Measurements from ENCODE around the gene PASK. TPM values are rescaled to one million over a fixed set of nuclear protein-coding genes. Genes with fewer than 3 reads are reported as not detected.

Gene PASK
- total RNA-seq, 8 experiments from 2014 or later = 1.8 to 21.1 (median 11.0) TPM

DNA sequence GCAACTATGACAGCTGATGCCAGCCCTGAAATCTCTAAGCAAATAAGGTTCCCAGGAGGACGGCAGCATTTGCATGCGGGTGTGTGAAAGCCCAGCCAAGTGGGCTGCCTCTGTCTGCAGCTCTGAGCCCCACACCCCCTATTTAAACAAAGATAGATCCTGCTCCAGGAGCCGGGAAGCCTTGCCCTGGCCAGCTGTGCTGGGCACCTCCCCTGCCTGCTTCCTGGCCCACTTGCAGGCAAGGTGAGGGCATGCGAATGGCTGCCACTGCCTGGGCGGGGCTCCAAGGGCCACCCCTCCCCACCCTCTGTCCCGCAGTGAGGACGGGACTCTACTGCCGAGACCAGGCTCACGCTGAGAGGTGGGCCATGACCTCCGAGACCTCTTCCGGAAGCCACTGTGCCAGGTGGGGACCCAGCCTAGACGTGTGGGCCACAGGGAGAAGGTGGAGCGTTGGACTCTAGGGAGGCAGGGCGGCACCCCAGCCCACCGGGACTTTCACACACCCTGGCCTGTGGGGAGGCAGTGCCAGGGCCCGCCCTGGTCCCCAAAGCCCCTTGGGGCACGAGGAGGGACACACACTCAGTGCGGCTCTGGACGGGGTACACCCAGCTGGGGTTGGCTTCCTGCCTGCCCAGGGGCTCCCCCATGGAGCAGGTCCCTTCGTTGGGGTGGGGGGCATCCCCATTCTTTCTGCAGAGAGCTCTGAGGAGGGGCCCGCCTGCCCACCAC, 39.3 kb upstream of the PASK start, which contains the start of gene ANO7:
Gene ANO7, plus strand, starts transcription at position 317 of the 732 bp plus-strand sequence. CDS start 1,387 bp downstream, outside the sequence.
- H3K27ac ChIP-seq = no peak within 1 kb of the TSS
- in situ Hi-C loops (cut with MboI; ENCODE audit: low pct_unique_long_range_greater_than_20kb in 2 of 9, low sequenced_read_pairs in 9 of 9, unreplicated experiment in 9 of 9) = no loop called here
- H3K4me1 ChIP-seq (replicated peaks in 1 of 2) = peaks cover 0 to 3% of the 10 kb centered on the region in 2 donors
- 0 to 72% (median 0%) methylated on average over 1 to 7 of the region's 21 CpGs; no CpG with 5 or more reads in 7 of the 10 experiments for WGBS, 10 experiments
- H3K4me3 ChIP-seq = no peak within 1 kb of the TSS
- ATAC-seq (replicated peaks in 6 of 8) = peak; percentile 10 to 93 (median 24)

DNA sequence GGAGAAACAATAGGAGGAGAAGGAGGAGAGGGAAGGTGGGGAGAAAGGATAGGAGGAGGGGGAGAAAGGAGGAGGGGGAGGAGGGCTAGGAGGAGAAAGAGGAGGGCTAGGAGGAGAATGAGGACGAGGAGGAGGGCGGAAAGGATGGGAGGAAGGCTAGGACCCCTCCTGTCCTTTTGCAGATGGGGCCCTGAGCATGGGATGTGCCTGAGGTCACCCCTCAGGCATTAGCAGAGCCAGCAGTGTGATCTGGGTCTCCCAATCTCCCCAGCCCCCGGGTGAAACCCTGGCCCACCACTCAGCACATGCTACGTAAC, 38.6 kb upstream of the PASK start:
- WGBS, 10 experiments = 92 to 100% methylated on average over 1 to 2 of the region's 4 CpGs; no CpG with 5 or more reads in 8 of the 10 experiments
- no peak overlapping the region for H3K4me3 ChIP-seq
- peak in 1 of 8 experiments; percentile 10 for ATAC-seq (replicated peaks in 6 of 8)
- H3K4me1 ChIP-seq (replicated peaks in 1 of 2) = peaks cover 0 to 3% of the 10 kb centered on the region in 2 donors
- in situ Hi-C loops (cut with MboI; ENCODE audit: low pct_unique_long_range_greater_than_20kb in 2 of 9, low sequenced_read_pairs in 9 of 9, unreplicated experiment in 9 of 9) = no loop called here
- H3K27ac ChIP-seq = no peak overlapping the region

DNA sequence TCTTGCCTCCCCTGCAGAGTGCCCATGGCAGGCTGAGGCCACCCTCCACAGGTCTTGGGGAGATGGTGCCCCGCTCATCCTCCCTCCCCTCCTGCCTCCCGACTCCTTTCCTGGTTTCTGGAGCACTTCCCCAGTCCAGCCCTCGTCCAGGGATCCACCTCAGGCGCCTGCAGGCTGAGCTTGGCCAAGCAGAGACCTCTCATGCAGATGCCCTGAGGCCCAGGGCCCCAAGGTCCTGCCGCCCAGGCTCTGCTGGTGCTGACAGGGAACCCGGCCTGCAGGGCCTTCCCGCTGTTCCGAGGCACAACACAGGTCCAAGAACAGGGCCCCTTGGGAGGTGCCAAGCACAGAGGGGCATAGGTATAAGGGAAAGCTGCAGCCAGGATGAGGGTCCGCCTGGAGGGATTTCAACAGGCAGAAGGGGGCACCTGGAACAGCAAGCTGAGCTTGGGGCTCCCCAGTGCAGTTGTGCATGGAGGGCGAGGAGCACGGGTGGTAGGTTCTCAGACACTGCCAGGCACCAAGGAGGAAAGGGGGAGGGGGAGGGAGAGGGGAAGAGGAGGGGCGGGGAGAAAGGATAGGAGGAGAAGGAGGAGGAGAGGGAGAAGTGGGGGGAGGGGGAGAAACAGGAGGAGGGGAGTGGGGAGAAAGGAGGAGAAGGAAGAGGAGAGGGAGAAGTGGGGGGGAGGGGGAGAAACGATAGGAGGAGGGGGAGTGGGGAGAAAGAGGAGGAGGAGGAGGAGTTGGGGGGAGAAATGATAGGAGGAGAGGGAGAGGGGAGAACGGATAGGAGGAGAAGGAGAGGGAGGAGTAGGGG, 38.0 kb upstream of the PASK start:
- no peak overlapping the region for H3K27ac ChIP-seq
- WGBS, 10 experiments = 80% methylated on average over 1 of the region's 14 CpGs; no CpG with 5 or more reads in 9 of the 10 experiments
- H3K4me3 ChIP-seq = no peak overlapping the region
- peaks cover 0 to 3% of the 10 kb centered on the region in 2 donors for H3K4me1 ChIP-seq (replicated peaks in 1 of 2)
- ATAC-seq (replicated peaks in 6 of 8) = no peak
- in situ Hi-C loops (cut with MboI; ENCODE audit: low pct_unique_long_range_greater_than_20kb in 2 of 9, low sequenced_read_pairs in 9 of 9, unreplicated experiment in 9 of 9) = no loop called here

DNA sequence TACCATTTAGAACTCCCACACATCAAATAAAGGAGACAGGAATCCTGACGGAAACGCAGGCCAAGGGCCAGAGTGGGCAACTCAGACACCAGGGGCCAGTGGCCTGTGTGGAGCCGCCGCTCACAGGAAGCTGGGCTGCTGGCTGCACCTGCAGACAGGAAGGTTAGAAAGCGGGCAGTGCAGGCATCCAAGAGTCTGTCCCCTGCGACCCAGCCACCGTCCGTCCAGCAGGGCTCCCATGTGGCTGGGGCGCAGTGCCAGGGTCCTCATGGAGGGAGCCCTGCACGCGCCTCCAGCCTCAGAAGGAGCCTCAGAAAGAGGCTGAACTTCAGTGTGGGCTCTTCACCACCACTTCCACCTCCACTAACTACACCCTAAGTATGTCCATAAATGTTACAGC, 36.7 kb upstream of the PASK start:
- H3K4me3 ChIP-seq = no peak overlapping the region
- in situ Hi-C loops (cut with MboI; ENCODE audit: low pct_unique_long_range_greater_than_20kb in 2 of 9, low sequenced_read_pairs in 9 of 9, unreplicated experiment in 9 of 9) = no loop called here
- H3K27ac ChIP-seq = no peak overlapping the region
- ATAC-seq (replicated peaks in 6 of 8) = no peak
- peaks cover 0 to 3% of the 10 kb centered on the region in 2 donors for H3K4me1 ChIP-seq (replicated peaks in 1 of 2)
- WGBS, 10 experiments = 70 to 100% (median 83%) methylated on average over 1 to 3 of the region's 11 CpGs; no CpG with 5 or more reads in 5 of the 10 experiments

DNA sequence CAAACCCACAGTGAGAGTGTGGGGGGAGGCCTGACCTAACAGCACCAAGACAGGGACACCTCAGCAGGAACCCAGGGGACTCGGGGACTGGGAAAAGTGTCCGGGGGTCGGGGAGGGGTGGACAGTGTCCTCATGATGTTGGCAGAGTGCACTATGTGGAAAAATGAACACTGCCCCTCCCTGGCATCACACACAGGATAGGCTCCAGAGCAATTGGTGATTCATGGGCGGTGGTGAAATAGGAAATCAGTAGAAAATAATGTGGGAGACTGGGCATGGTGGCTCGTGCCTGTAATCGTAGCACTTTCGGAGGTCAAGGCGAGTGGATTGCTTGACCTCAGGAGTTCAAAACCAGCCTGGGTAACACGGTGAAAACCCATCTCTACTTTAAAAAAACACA, 35.6 kb upstream of the PASK start:
- WGBS, 10 experiments = 40 to 64% methylated on average over 5 to 6 of the region's 9 CpGs; no CpG with 5 or more reads in 8 of the 10 experiments
- H3K27ac ChIP-seq = no peak overlapping the region
- in situ Hi-C loops (cut with MboI; ENCODE audit: low pct_unique_long_range_greater_than_20kb in 2 of 9, low sequenced_read_pairs in 9 of 9, unreplicated experiment in 9 of 9) = no loop called here
- no peak overlapping the region for H3K4me3 ChIP-seq
- no peak for ATAC-seq (replicated peaks in 6 of 8)
- H3K4me1 ChIP-seq (replicated peaks in 1 of 2) = peaks cover 0 to 3% of the 10 kb centered on the region in 2 donors

DNA sequence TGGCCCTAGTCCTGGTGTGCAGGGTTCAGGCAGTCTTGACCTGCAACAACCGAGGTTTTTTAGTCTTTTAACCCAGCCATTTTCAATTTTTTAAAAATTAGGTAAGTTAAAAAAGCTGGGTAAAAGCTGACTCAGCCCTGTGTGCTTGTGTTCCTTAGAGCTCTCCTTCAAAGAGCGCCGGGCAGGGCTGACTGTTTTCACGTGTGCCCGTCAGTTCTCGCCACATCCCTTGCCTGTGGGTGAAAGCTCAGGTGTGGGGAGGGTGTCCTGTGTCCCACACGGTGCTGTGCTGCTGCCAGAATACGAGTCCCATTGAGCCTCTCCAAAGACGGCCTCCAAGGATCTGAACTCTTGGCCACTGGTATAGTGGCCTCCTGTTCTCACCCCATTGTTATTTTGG, 33.9 kb upstream of the PASK start:
- ATAC-seq (replicated peaks in 6 of 8) = no peak
- H3K27ac ChIP-seq = no peak overlapping the region
- in situ Hi-C loops (cut with MboI; ENCODE audit: low pct_unique_long_range_greater_than_20kb in 2 of 9, low sequenced_read_pairs in 9 of 9, unreplicated experiment in 9 of 9) = no loop called here
- 33 to 95% (median 85%) methylated on average over 1 to 3 of the region's 9 CpGs; no CpG with 5 or more reads in 4 of the 10 experiments for WGBS, 10 experiments
- peaks cover 0 to 3% of the 10 kb centered on the region in 2 donors for H3K4me1 ChIP-seq (replicated peaks in 1 of 2)
- no peak overlapping the region for H3K4me3 ChIP-seq

DNA sequence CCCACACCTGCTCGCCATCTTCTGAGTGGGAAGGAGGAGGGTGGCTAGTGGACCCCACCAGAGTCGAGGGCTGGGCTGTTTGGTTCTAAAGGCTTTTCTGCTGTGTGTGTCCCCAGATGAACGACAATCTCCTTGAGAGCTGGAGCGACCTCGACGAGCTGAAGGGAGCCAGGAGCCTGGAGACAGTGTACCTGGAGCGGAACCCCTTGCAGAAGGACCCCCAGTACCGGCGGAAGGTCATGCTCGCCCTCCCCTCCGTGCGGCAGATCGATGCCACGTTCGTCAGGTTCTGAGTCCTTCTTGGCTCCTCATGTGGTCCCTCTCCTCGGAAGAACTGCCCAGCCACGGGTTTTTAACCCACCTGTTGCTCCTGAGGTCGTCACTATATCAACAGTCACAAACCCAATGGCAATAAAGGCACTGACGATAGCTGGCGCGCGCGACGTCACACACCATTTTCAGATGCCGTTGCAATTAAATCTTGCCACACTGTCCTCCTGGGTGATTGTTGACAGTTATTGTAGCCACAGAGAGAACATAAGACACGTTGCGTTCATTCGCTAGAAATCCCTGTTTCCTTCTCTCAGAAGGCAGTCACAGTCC, 33.4 kb upstream of the PASK start:
- no peak for ATAC-seq (replicated peaks in 6 of 8)
- Histone ChIP-seq H3K4me3 (no peak overlapping the region), H3K27ac (no peak overlapping the region), H3K4me1 (replicated peaks in 1 of 2) (no peaks in the 10 kb centered on the region)
- in situ Hi-C loops (cut with MboI; ENCODE audit: low pct_unique_long_range_greater_than_20kb in 2 of 9, low sequenced_read_pairs in 9 of 9, unreplicated experiment in 9 of 9) = no loop called here
- WGBS, 10 experiments = 69 to 100% (median 90%) methylated on average over 2 to 13 of the region's 28 CpGs; no CpG with 5 or more reads in 2 of the 10 experiments

DNA sequence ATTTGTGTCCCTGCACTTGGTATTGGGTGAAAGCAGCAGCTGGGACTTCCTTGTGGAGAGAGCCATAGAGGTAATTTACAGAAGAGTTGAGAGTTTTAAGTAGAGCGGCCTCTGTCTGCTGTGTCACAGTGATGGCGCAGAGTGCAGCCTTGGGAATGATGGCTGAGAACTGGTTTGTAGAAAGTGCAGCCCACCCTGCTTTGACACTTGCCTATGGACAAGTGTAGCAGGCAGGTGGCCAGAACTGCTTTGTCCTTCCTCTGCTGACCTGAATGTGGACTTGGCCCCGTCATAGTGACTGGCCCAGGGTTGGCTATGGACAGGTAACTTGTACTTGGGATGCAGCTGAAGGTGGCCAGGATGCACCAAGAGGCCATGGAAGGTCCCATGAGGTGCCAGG, 32.9 kb upstream of the PASK start:
- ATAC-seq (replicated peaks in 6 of 8) = no peak
- no peak overlapping the region for H3K4me3 ChIP-seq
- in situ Hi-C loops (cut with MboI; ENCODE audit: low pct_unique_long_range_greater_than_20kb in 2 of 9, low sequenced_read_pairs in 9 of 9, unreplicated experiment in 9 of 9) = no loop called here
- no peak overlapping the region for H3K27ac ChIP-seq
- WGBS, 10 experiments = 83 to 100% (median 95%) methylated on average over 1 to 2 of the region's 3 CpGs; no CpG with 5 or more reads in 6 of the 10 experiments
- no peaks in the 10 kb centered on the region for H3K4me1 ChIP-seq (replicated peaks in 1 of 2)

DNA sequence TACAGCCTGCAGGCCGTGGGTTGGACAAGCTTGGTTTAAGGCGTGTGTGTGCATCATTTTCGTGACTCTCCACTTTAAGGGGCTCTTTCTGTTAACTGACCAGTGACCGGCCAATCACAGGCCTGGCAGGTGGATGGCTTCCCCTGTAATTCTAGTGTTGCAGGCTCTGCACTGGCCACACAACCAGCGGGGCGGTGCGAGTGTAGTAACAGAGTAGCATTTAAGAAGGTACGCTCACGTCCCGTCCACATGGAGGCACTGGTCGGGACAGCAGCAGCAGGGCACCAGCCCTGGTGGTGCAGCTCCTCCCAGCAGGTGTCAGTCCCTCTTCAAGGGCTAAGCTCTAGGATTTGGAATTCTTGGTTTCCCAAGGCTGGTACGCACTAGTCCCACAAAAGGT, 31.2 kb upstream of the PASK start:
- Histone ChIP-seq H3K4me1 (replicated peaks in 1 of 2) (no peaks in the 10 kb centered on the region), H3K4me3 (no peak overlapping the region), H3K27ac (no peak overlapping the region)
- peak in 1 of 8 experiments; percentile 18 for ATAC-seq (replicated peaks in 6 of 8)
- in situ Hi-C loops (cut with MboI; ENCODE audit: low pct_unique_long_range_greater_than_20kb in 2 of 9, low sequenced_read_pairs in 9 of 9, unreplicated experiment in 9 of 9) = no loop called here
- WGBS, 10 experiments = 60 to 90% (median 80%) methylated on average over 2 to 9 of the region's 12 CpGs; no CpG with 5 or more reads in 5 of the 10 experiments

DNA sequence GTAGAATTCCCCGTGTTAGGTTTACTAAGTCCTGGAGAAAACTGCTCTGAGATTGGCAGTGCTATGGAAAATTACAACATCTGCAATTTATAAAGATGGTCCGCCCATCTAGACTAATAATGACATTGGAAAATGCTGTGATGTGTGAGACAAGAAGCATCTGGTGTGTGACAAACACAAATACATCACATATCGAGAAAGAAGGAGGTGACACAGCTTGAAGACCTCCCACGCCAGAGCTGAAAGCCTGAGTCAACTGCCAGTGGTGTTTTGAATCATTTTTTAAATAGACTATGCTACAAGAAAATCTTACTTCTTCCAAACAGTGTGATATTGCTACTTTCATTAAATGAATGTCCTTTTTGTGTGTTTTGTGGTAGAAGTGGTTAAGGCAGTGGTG, 30.6 kb upstream of the PASK start:
- in situ Hi-C loops (cut with MboI; ENCODE audit: low pct_unique_long_range_greater_than_20kb in 2 of 9, low sequenced_read_pairs in 9 of 9, unreplicated experiment in 9 of 9) = no loop called here
- Histone ChIP-seq H3K4me3 (no peak overlapping the region), H3K27ac (no peak overlapping the region), H3K4me1 (replicated peaks in 1 of 2) (no peaks in the 10 kb centered on the region)
- ATAC-seq (replicated peaks in 6 of 8) = peak in 2 of 8 experiments; percentile 88 to 92
- 0 to 100% (median 80%) methylated on average over 1 to 4 of the region's 4 CpGs for WGBS, 10 experiments

DNA sequence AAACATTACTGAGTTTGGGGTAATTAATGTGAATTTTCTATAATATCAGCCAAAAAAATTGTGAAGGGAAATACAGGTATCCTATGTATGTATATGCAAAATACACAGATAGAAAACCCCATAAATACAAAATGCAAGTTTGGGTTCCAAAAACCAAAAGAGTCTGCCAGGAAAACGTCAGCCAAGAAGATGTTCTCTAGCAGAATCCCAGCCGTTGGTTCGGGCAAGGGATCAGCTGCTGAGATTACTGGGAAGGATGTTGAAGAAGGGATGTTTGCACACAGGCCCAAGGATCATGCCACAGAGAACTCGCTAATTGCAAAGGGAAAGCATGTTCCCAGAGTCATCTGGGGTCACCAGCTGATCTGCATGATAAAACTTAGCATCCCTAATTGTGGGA, 29.7 kb upstream of the PASK start:
- in situ Hi-C loops (cut with MboI; ENCODE audit: low pct_unique_long_range_greater_than_20kb in 2 of 9, low sequenced_read_pairs in 9 of 9, unreplicated experiment in 9 of 9) = no loop called here

DNA sequence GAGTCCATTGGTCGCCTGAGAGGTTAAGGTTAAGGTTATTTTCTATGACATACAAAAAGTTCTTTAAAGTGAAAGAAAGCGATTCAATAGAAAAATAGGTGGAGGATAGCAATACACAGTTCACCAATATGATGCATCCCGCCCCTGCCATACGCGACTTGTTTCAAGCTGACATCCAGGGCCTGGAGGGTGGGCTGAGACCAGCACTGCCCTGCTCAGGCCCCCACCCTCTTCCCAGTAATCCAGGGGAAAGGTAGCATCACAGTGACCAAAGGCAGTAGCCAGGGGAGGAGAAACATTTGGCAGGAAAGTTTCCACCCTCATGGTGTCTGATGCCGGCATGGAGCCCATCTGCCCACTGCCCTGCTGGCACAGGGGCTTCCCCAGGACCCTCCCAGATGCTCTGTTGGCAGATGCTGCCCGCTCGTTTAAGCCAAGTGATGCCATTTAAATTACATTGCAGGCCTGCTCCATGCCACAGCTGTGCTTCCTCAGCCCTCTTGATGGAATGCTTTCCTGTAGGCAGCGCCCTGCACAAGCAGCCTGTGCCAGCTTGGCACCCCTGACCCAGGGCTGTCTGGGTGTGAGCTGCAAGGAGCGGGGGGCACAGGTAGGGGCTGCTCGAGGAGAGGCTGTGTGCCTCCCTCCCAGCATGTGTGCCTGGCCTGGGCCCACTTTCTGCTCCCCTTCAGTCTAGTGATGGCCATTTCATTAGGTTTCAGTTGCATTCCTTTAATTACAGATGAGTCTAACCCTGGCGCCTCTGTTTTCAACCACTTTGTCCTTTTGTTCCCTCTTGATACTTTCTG, 28.5 kb upstream of the PASK start:
- in situ Hi-C loops (cut with MboI; ENCODE audit: low pct_unique_long_range_greater_than_20kb in 2 of 9, low sequenced_read_pairs in 9 of 9, unreplicated experiment in 9 of 9) = no loop called here
- WGBS, 10 experiments = 75 to 100% (median 94%) methylated on average over 3 to 9 of the region's 12 CpGs; no CpG with 5 or more reads in 1 of the 10 experiments
- Histone ChIP-seq H3K4me1 (replicated peaks in 1 of 2) (no peaks in the 10 kb centered on the region), H3K4me3 (no peak overlapping the region), H3K27ac (no peak overlapping the region)
- no peak for ATAC-seq (replicated peaks in 6 of 8)

More for the DNA sequence above, 29.7 kb upstream of the PASK start:
- H3K27ac ChIP-seq = no peak overlapping the region
- WGBS, 10 experiments = 30 to 100% (median 67%) methylated on average over 1 to 3 of the region's 4 CpGs; no CpG with 5 or more reads in 1 of the 10 experiments
- no peak for ATAC-seq (replicated peaks in 6 of 8)
- H3K4me3 ChIP-seq = no peak overlapping the region
- H3K4me1 ChIP-seq (replicated peaks in 1 of 2) = no peaks in the 10 kb centered on the region

All from motor neuron (in vitro differentiated cells).